ENCODE measurements around the gene PDE4D.
"Not testable (repeated sequence)": the region's sequence is repeated elsewhere in the genome, so short reads cannot be mapped to it uniquely, and the experiment has no call there.

The PDE4D gene

GRCh38 chr5:59308685-59309084, 584.8 kb downstream of the PDE4D start:
- DNase-seq: not testable (repeated sequence)

- DNase-seq: not testable (repeated sequence)
These were observed 590.2 kb downstream of the PDE4D start for GRCh38 chr5:59303289-59303716.

GRCh38 chr5:59302509-59302908, 591.0 kb downstream of the PDE4D start:
- not testable (repeated sequence) for DNase-seq

GRCh38 chr5:59301727-59302126, 591.8 kb downstream of the PDE4D start:
- DNase-seq: no peak

GRCh38 chr5:59300930-59301329, 592.6 kb downstream of the PDE4D start:
- no peak for DNase-seq

- no peak for DNase-seq
These were observed 594.5 kb downstream of the PDE4D start for GRCh38 chr5:59299006-59299405.

- no peak for DNase-seq
These were observed 596.9 kb downstream of the PDE4D start for GRCh38 chr5:59296317-59297264.

GRCh38 chr5:59293700-59294099, 599.8 kb downstream of the PDE4D start:
- no peak for DNase-seq

- no peak for DNase-seq
These were observed 601.6 kb downstream of the PDE4D start for GRCh38 chr5:59291941-59292340.

GRCh38 chr5:59287884-59288283, 605.6 kb downstream of the PDE4D start:
- no peak for DNase-seq

- no peak for DNase-seq
These were observed 606.2 kb downstream of the PDE4D start for GRCh38 chr5:59287361-59287760.

GRCh38 chr5:59286510-59286909, 607.0 kb downstream of the PDE4D start:
- no peak for DNase-seq

GRCh38 chr5:59285300-59286016, 608.1 kb downstream of the PDE4D start:
- no peak for DNase-seq

- no peak for DNase-seq
These were observed 610.8 kb downstream of the PDE4D start for GRCh38 chr5:59282726-59283125.

- DNase-seq: no peak
These were observed 613.5 kb downstream of the PDE4D start for GRCh38 chr5:59279979-59280378.

GRCh38 chr5:59276917-59277372, 616.6 kb downstream of the PDE4D start:
- DNase-seq: no peak

- no peak for DNase-seq
These were observed 617.2 kb downstream of the PDE4D start for GRCh38 chr5:59276325-59276675.

GRCh38 chr5:59275510-59276324, 617.8 kb downstream of the PDE4D start:
- DNase-seq: no peak

GRCh38 chr5:59275170-59275509, 618.4 kb downstream of the PDE4D start:
- DNase-seq: no peak

- DNase-seq: no peak
These were observed 619.4 kb downstream of the PDE4D start for GRCh38 chr5:59274106-59274636.

- no peak for DNase-seq
These were observed 620.6 kb downstream of the PDE4D start for GRCh38 chr5:59272809-59273427.

- DNase-seq: no peak
These were observed 624.6 kb downstream of the PDE4D start for GRCh38 chr5:59268756-59269415.

Measured in activated CD4-positive, alpha-beta T cell treated with anti-CD3 and anti-CD28 coated beads, Interleukin-2, amount 50 U/mL, for 1 hour (primary cell).